CD4-positive, alpha-beta T cell (primary cell): ENCODE measurements around the gene RIPPLY3. TPM values are rescaled to one million over a fixed set of nuclear protein-coding genes. Genes with fewer than 3 reads are reported as not detected.

Source experiments
- ATAC-seq: fragments of 200-7000 bp; cut with Tn5 transposase; one replicate; pipeline ENCODE4 v1.10.0; 2022; ENCODE audit warnings: mild to moderate bottlenecking; ENCODE audit not compliant: poor library complexity
- CTCF ChIA-PET: fragments of 350-600 bp; sonication (Branson Sonifier 250); formaldehyde crosslinking; loops from one replicate; lab custom pipeline; 2021; ENCODE audit warnings: antibody characterized with exemption, inconsistent platforms; lab: Charles Lee
- POLR2A ChIA-PET: fragments of 350-600 bp; sonication (Branson Sonifier 250); formaldehyde crosslinking; loops from one replicate; lab custom pipeline; 2021; ENCODE audit warnings: antibody characterized with exemption, inconsistent platforms; lab: Charles Lee
- DNase-seq, 14 experiments: peaks; one replicate each; pipeline ENCODE4 v3.0.0-alpha.2; 2013 to 2020; ENCODE audit warnings: mixed read lengths in 2 of 14
- H3K27ac ChIP-seq, 2 donors: one replicate each; pipeline versions ENCODE4 v1.5.1 to v1.7.0; 2013; ENCODE audit warnings: low read length in 2 of 2, low read depth in 1 of 2, mild to moderate bottlenecking in 1 of 2
- H3K27me3 ChIP-seq, 2 experiments: 1 replicate in 1 of 2; 2 replicates in 1 of 2; pipeline versions ENCODE4 v1.6.1 to v1.7.0; 2013; ENCODE audit warnings: low read length in 2 of 2, control low read depth in 1 of 2, mild to moderate bottlenecking in 1 of 2, moderate library complexity in 1 of 2; ENCODE audit not compliant: insufficient read depth in 2 of 2, control insufficient read depth in 1 of 2
- H3K36me3 ChIP-seq: one replicate; pipeline ENCODE4 v1.6.1; 2013; ENCODE audit warnings: low read length, control low read depth; ENCODE audit not compliant: insufficient read depth
- H3K4me1 ChIP-seq: one replicate; pipeline ENCODE4 v1.6.1; 2013; ENCODE audit warnings: low read length, control low read depth; ENCODE audit not compliant: insufficient read depth
- H3K4me3 ChIP-seq: one replicate; pipeline ENCODE4 v1.5.1; 2013; ENCODE audit warnings: mild to moderate bottlenecking, low read length, moderate library complexity
- H3K9me3 ChIP-seq, 2 experiments: 1 replicate in 1 of 2; 2 replicates in 1 of 2; pipeline versions ENCODE4 v1.6.1 to v1.7.0; 2013; ENCODE audit warnings: low read length in 2 of 2, mild to moderate bottlenecking in 2 of 2, control low read depth in 1 of 2, moderate library complexity in 1 of 2; ENCODE audit not compliant: control insufficient read depth in 1 of 2, insufficient read depth in 1 of 2
- H3K27ac Mint-ChIP-seq: one replicate; pipeline ENCODE4 v1.8.0; 2020; ENCODE audit warnings: mixed read lengths
- H3K27me3 Mint-ChIP-seq: one replicate; pipeline ENCODE4 v1.8.0; 2021; ENCODE audit warnings: mixed read lengths
- H3K36me3 Mint-ChIP-seq: one replicate; pipeline ENCODE4 v1.8.0; 2021; ENCODE audit warnings: low read depth, mixed read lengths
- H3K4me1 Mint-ChIP-seq: one replicate; pipeline ENCODE4 v1.8.0; 2021; ENCODE audit warnings: low read depth, mixed read lengths
- H3K4me3 Mint-ChIP-seq: one replicate; pipeline ENCODE4 v1.8.0; 2020; ENCODE audit warnings: mild to moderate bottlenecking, mixed read lengths
- H3K9me3 Mint-ChIP-seq: one replicate; pipeline ENCODE4 v1.8.0; 2020; ENCODE audit warnings: mixed read lengths
- CTCF ChIP-seq: fragments of 200-600 bp; IDR thresholded peaks from one replicate; pipeline ENCODE4 v1.8.0; 2022; ENCODE audit warnings: antibody characterized with exemption, mild to moderate bottlenecking
- intact Hi-C, 2 experiments: fragments of 100-400 bp; cut with DNase I in 1 of 2; cut with micrococcal nuclease in 1 of 2; formaldehyde crosslinking; loops; one replicate each; pipeline versions ENCODE4 v1.15.1 to v1.9.0; 2023 to 2025; cut with DNase I, micrococcal nuclease
- total RNA-seq, 174 experiments: library from RNA in 2 of 174; stranded (reverse) in 2 of 174; gene quantifications; one replicate each; pipeline ENCODE4 v1.2.3 and lab custom pipeline; 2021 to 2026

The RIPPLY3 gene
- total RNA-seq, 2 experiments from 2014 or later: not detected

- intact Hi-C loops: loop anchor here in 1 of 2 experiments (10.0 kb wide), 1 partner anchor 513 kb away; no protein-coding TSS in a partner anchor
These were observed 11.6 kb downstream of the RIPPLY3 start for GRCh38 chr21:37017951-37018679.

DNA sequence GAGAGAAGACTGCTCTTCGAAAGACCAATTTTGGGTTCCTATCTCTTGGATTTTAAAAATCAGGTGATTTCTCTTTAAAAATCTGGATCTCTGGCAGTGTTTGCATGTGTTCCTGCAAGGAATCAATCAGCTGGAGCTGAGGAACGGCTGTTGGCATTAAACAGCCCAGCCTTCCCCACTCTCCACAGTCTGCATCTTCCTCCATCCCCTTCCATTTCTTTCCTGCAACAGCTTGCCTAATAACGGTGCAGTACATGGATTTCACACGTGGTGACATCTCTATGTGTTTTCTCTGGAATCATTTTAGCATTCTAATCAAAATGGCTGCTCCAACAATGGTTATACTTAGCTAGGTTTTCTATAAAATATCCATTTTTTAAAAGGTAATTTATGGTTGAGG, 20.0 kb downstream of the RIPPLY3 start:
- no peak overlapping the region for H3K27ac Mint-ChIP-seq
- no peak for DNase-seq
- Histone ChIP-seq H3K27ac (no peak overlapping the region), H3K4me3 (no peak overlapping the region), H3K9me3 (peaks cover 0 to 4% of the 10 kb centered on the region in 2 experiments), H3K36me3 (no peaks in the 10 kb centered on the region), H3K4me1 (no peaks in the 10 kb centered on the region), H3K27me3 (no peaks in the 10 kb centered on the region)
- no peak for TF ChIP-seq CTCF
- H3K4me1 Mint-ChIP-seq: no peaks in the 10 kb centered on the region
- intact Hi-C loops: no loop called here
- H3K27me3 Mint-ChIP-seq: no peaks in the 10 kb centered on the region
- ChIA-PET POLR2A (no interaction called here), CTCF (no interaction called here)
- no peak for ATAC-seq
- no peak overlapping the region for H3K4me3 Mint-ChIP-seq
- no peaks in the 10 kb centered on the region for H3K36me3 Mint-ChIP-seq
- no peaks in the 10 kb centered on the region for H3K9me3 Mint-ChIP-seq

More at GRCh38 chr21:37017951-37018679, 11.6 kb downstream of the RIPPLY3 start:
- ATAC-seq (no peak), DNase-seq (no peak)
- Histone ChIP-seq H3K9me3 (peaks cover 0 to 3% of the 10 kb centered on the region in 2 experiments), H3K4me3 (no peak overlapping the region), H3K36me3 (no peaks in the 10 kb centered on the region), H3K4me1 (no peaks in the 10 kb centered on the region), H3K27me3 (peaks cover 0 to 4% of the 10 kb centered on the region in 2 experiments), H3K27ac (no peak overlapping the region)
- CTCF ChIA-PET: no interaction called here
- no peaks in the 10 kb centered on the region for H3K4me1 Mint-ChIP-seq
- no peaks in the 10 kb centered on the region for H3K9me3 Mint-ChIP-seq
- peaks cover 13% of the 10 kb centered on the region for H3K27me3 Mint-ChIP-seq
- no peak for TF ChIP-seq CTCF
- H3K4me3 Mint-ChIP-seq: no peak overlapping the region
- H3K27ac Mint-ChIP-seq: no peak overlapping the region
- POLR2A ChIA-PET: no interaction called here
- H3K36me3 Mint-ChIP-seq: no peaks in the 10 kb centered on the region

GRCh38 chr21:37028570-37028969, 22.1 kb downstream of the RIPPLY3 start:
- Histone ChIP-seq H3K4me3 (no peak overlapping the region), H3K36me3 (no peaks in the 10 kb centered on the region), H3K9me3 (no peaks in the 10 kb centered on the region), H3K4me1 (no peaks in the 10 kb centered on the region), H3K27ac (no peak overlapping the region), H3K27me3 (no peaks in the 10 kb centered on the region)
- POLR2A ChIA-PET: no interaction called here
- no peak for TF ChIP-seq CTCF
- H3K36me3 Mint-ChIP-seq: no peaks in the 10 kb centered on the region
- H3K9me3 Mint-ChIP-seq: no peaks in the 10 kb centered on the region
- DNase-seq (no peak), ATAC-seq (no peak)
- no peaks in the 10 kb centered on the region for H3K27me3 Mint-ChIP-seq
- no peak overlapping the region for H3K4me3 Mint-ChIP-seq
- H3K27ac Mint-ChIP-seq: no peak overlapping the region
- intact Hi-C loops: no loop called here
- H3K4me1 Mint-ChIP-seq: no peaks in the 10 kb centered on the region
- CTCF ChIA-PET: no interaction called here
